Trophoblast cell (in vitro differentiated cells and primary cell): ENCODE data around the gene KCNIP4.
A peak's percentile ranks its signal among the peaks of the same experiment; 100 is the strongest.

ENCODE experiments used
- DNase-seq, 2 donors: peaks; one replicate each; pipeline ENCODE4 v3.0.0-alpha.2; 2016
- H2AFZ ChIP-seq: 2 replicates; pipeline ENCODE4 v1.6.1; 2013; ENCODE audit warnings: low read length, moderate library complexity, mild to moderate bottlenecking; ENCODE audit not compliant: insufficient read depth, poor library complexity
- H2AK5ac ChIP-seq: 2 replicates; pipeline ENCODE4 v1.6.1; 2013; ENCODE audit warnings: mild to moderate bottlenecking, low read length
- H2BK120ac ChIP-seq: 2 replicates; pipeline ENCODE4 v1.6.1; 2013; ENCODE audit warnings: low read length, mild to moderate bottlenecking, moderate library complexity; ENCODE audit not compliant: insufficient read depth, poor library complexity
- H2BK12ac ChIP-seq: 2 replicates; pipeline ENCODE4 v1.6.1; 2013; ENCODE audit warnings: mild to moderate bottlenecking, low read length, moderate library complexity
- H2BK5ac ChIP-seq: 2 replicates; pipeline ENCODE4 v1.6.1; 2013; ENCODE audit warnings: low read length, low read depth, moderate library complexity, mild to moderate bottlenecking; ENCODE audit not compliant: poor library complexity
- H3K14ac ChIP-seq: 2 replicates; pipeline ENCODE4 v1.6.1; 2013; ENCODE audit warnings: mild to moderate bottlenecking, low read length
- H3K18ac ChIP-seq: 2 replicates; pipeline ENCODE4 v1.6.1; 2013; ENCODE audit warnings: mild to moderate bottlenecking, low read length
- H3K23ac ChIP-seq: 2 replicates; pipeline ENCODE4 v1.6.1; 2013; ENCODE audit warnings: low read length
- H3K27ac ChIP-seq: 2 replicates; pipeline ENCODE4 v1.5.1; 2013; ENCODE audit warnings: low read depth, mild to moderate bottlenecking, inconsistent platforms, low read length, moderate library complexity
- H3K27me3 ChIP-seq: 2 replicates; pipeline ENCODE4 v1.6.1; 2013; ENCODE audit warnings: inconsistent platforms, mild to moderate bottlenecking, low read length, moderate library complexity; ENCODE audit not compliant: insufficient read depth
- H3K36me3 ChIP-seq, 2 experiments: 1 replicate in 1 of 2; 2 replicates in 1 of 2; pipeline ENCODE4 v1.6.1; 2013; ENCODE audit warnings: low read length in 2 of 2, mild to moderate bottlenecking in 2 of 2, moderate library complexity in 1 of 2; ENCODE audit not compliant: insufficient read depth in 2 of 2, control insufficient read depth in 1 of 2
- H3K4ac ChIP-seq: 2 replicates; pipeline ENCODE4 v1.6.1; 2013; ENCODE audit warnings: low read depth, mild to moderate bottlenecking, low read length, moderate library complexity
- H3K4me1 ChIP-seq, 2 experiments: 1 replicate in 1 of 2; 2 replicates in 1 of 2; pipeline ENCODE4 v1.6.1; 2013; ENCODE audit warnings: low read length in 2 of 2, mild to moderate bottlenecking in 2 of 2, moderate library complexity in 1 of 2; ENCODE audit not compliant: insufficient read depth in 2 of 2, control insufficient read depth in 1 of 2
- H3K4me2 ChIP-seq: 2 replicates; pipeline ENCODE4 v1.6.1; 2013; ENCODE audit warnings: inconsistent platforms, mild to moderate bottlenecking, low read length, moderate library complexity
- H3K4me3 ChIP-seq: 2 replicates; pipeline ENCODE4 v1.5.1; 2013; ENCODE audit warnings: mild to moderate bottlenecking, low read depth, low read length, inconsistent platforms
- H3K79me1 ChIP-seq: one replicate; pipeline ENCODE4 v1.6.1; 2013; ENCODE audit warnings: low read length
- H3K79me2 ChIP-seq: 2 replicates; pipeline ENCODE4 v1.6.1; 2013; ENCODE audit warnings: low read length, mild to moderate bottlenecking; ENCODE audit not compliant: control insufficient read depth, insufficient read depth, poor library complexity
- H3K9ac ChIP-seq: 2 replicates; pipeline ENCODE4 v1.6.1; 2013; ENCODE audit warnings: mild to moderate bottlenecking, low read length
- H3K9me3 ChIP-seq: 2 replicates; pipeline ENCODE4 v1.6.1; 2013; ENCODE audit warnings: low read depth, mild to moderate bottlenecking, control low read depth, inconsistent platforms, low read length; ENCODE audit not compliant: insufficient read depth
- H4K12ac ChIP-seq: 2 replicates; pipeline ENCODE4 v1.6.1; 2013; ENCODE audit warnings: low read depth, mild to moderate bottlenecking, low read length, moderate library complexity
- H4K8ac ChIP-seq: 2 replicates; pipeline ENCODE4 v1.6.1; 2013; ENCODE audit warnings: low read depth, mild to moderate bottlenecking, low read length, moderate library complexity
- H4K91ac ChIP-seq: one replicate; pipeline ENCODE4 v1.6.1; 2013; ENCODE audit warnings: low read depth, mild to moderate bottlenecking, low read length, moderate library complexity
- WGBS: extraction: QIAGEN DNeasy Blood & Tissue Kit; methylation state at CpG from one replicate; pipeline ENCODE4 v1.1.7; 2013; ENCODE audit warnings: missing lambda C conversion rate; ENCODE audit not compliant: insufficient read length, insufficient coverage; ENCODE audit errors: extremely low coverage; 5-methylcytosine and 5-hydroxymethylcytosine counted together

The KCNIP4 gene

DNA sequence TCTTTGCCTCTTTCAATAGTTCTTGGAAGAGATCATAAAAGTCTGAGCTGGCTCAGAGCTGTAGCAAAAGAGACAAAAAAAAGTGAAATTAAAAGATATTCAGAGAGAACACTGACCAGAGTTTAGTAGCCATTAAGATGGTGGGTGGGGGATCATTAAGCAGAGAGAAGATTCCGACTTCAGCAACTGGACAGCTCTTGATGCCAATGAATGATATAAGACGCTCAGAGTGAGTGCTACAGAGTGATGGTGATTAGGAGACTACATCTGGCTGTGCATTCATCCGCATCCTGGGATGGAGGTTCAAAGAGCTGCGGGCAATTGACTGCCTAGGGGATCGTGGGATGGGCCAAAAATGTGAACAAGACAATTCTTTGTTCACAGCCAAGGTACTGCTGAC is 1069.8 kb downstream of the KCNIP4 start:
- Histone ChIP-seq H3K9ac (no peak overlapping the region), H3K9me3 (no peaks in the 10 kb centered on the region), H3K79me2 (no peaks in the 10 kb centered on the region), H4K8ac (no peak overlapping the region), H3K4me3 (no peak overlapping the region), H2AFZ (no peak overlapping the region), H3K36me3 (no peaks in the 10 kb centered on the region), H4K12ac (no peak overlapping the region), H3K27me3 (no peaks in the 10 kb centered on the region), H2AK5ac (no peak overlapping the region), H3K4ac (no peak overlapping the region), H2BK12ac (no peak overlapping the region), H2BK5ac (no peak overlapping the region), H3K27ac (no peak overlapping the region), H3K79me1 (no peaks in the 10 kb centered on the region), H3K14ac (no peak overlapping the region), H3K18ac (no peak overlapping the region), H3K23ac (no peak overlapping the region), H3K4me1 (no peaks in the 10 kb centered on the region), H3K4me2 (no peak overlapping the region), H4K91ac (no peak overlapping the region), H2BK120ac (no peak overlapping the region)
- DNase-seq: no peak
- WGBS: no CpG with 5 or more reads among the region's 5 CpGs

DNA sequence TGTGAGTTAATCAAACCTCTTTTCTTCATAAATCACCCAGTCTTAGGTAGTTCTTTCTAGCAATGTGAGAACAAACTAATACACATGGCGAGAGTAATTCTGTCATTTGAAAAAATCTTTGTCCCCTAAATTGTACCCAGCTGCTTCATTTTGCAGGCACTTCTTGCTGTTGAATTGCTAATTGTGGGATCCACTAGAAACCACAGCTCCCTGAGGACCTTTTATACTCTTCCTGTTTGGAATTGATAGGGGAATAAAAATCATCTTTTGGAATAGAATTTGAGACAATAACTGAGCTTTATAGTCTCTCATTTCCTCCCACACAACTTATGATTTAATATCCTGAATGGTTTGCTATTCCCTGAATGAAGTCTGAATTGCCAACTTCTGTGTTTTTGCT is 1078.1 kb downstream of the KCNIP4 start:
- Histone ChIP-seq H3K79me2 (no peaks in the 10 kb centered on the region), H3K23ac (no peak overlapping the region), H2BK5ac (no peak overlapping the region), H3K4me2 (no peak overlapping the region), H3K4me3 (no peak overlapping the region), H3K27me3 (no peaks in the 10 kb centered on the region), H2AK5ac (no peak overlapping the region), H3K14ac (no peak overlapping the region), H3K79me1 (peaks cover 2% of the 10 kb centered on the region), H3K9ac (no peak overlapping the region), H3K27ac (no peak overlapping the region), H2BK120ac (no peak overlapping the region), H3K4ac (no peak overlapping the region), H3K9me3 (no peaks in the 10 kb centered on the region), H4K91ac (no peak overlapping the region), H2BK12ac (no peak overlapping the region), H2AFZ (no peak overlapping the region), H4K8ac (no peak overlapping the region), H4K12ac (no peak overlapping the region), H3K4me1 (no peaks in the 10 kb centered on the region), H3K36me3 (no peaks in the 10 kb centered on the region), H3K18ac (no peak overlapping the region)
- no CpG with 5 or more reads among the region's 1 CpG for WGBS
- no peak for DNase-seq

DNA sequence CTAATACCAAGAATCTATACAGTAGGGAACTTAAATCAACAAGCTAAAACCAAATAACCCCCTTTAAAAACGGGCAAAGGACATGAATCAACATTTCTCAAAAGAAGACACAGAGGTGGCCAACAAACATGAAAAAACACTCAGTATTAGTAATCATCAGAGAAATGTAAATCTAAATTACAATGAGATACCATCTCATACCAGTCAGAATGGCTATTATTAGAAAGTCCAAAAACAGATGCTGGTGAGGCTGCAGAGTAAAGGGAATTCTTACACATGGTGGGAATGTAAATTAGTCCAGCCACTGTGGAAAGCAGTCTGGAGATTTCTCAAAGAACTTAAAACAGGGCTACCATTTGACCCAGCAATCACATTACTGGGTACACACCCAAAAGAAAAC is 1080.5 kb downstream of the KCNIP4 start:
- Histone ChIP-seq H2BK120ac (no peak overlapping the region), H3K79me2 (no peaks in the 10 kb centered on the region), H2BK5ac (no peak overlapping the region), H3K4me2 (no peak overlapping the region), H3K4me3 (no peak overlapping the region), H3K27ac (no peak overlapping the region), H3K79me1 (peaks cover 2% of the 10 kb centered on the region), H3K18ac (no peak overlapping the region), H2AFZ (no peak overlapping the region), H2AK5ac (no peak overlapping the region), H3K36me3 (no peaks in the 10 kb centered on the region), H4K12ac (no peak overlapping the region), H3K23ac (no peak overlapping the region), H2BK12ac (no peak overlapping the region), H4K91ac (no peak overlapping the region), H3K4ac (no peak overlapping the region), H3K9me3 (no peaks in the 10 kb centered on the region), H3K14ac (no peak overlapping the region), H3K9ac (no peak overlapping the region), H4K8ac (no peak overlapping the region), H3K27me3 (no peaks in the 10 kb centered on the region), H3K4me1 (no peaks in the 10 kb centered on the region)
- WGBS: no CpG with 5 or more reads among the region's 1 CpG
- DNase-seq: peak in 1 of 2 donors; percentile 25

DNA sequence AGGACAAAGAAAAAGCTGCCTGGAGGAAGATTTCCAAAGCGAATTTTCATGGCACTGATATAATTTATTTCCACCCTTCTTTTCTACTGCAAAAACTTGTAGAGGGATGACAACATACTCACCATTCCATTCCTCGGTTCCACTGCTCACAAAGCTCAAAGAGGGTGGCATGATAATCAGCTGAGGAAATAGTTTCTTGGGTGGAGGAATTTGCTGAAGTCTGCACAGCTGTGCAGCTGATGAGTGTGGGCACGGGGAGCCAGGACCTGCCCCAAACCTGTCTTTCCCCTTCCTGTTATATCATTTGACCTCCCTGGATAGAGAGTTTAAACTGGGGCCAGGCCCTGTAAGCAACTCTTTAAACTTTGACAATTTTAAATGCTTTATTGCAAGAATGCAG is 1087.7 kb downstream of the KCNIP4 start:
- Histone ChIP-seq H4K91ac (no peak overlapping the region), H3K4me2 (no peak overlapping the region), H3K79me2 (no peaks in the 10 kb centered on the region), H2AFZ (no peak overlapping the region), H3K36me3 (no peaks in the 10 kb centered on the region), H3K18ac (no peak overlapping the region), H3K27me3 (no peaks in the 10 kb centered on the region), H3K27ac (no peak overlapping the region), H3K4ac (no peak overlapping the region), H3K4me1 (peaks cover 0 to 8% of the 10 kb centered on the region in 2 experiments), H4K12ac (no peak overlapping the region), H3K9me3 (no peaks in the 10 kb centered on the region), H3K9ac (no peak overlapping the region), H2BK5ac (no peak overlapping the region), H3K4me3 (no peak overlapping the region), H3K23ac (no peak overlapping the region), H2BK12ac (peak overlapping the region; percentile 43), H4K8ac (no peak overlapping the region), H2AK5ac (no peak overlapping the region), H3K79me1 (peaks cover 16% of the 10 kb centered on the region), H3K14ac (no peak overlapping the region), H2BK120ac (no peak overlapping the region)
- peak in 1 of 2 donors; percentile 34 for DNase-seq
- whole genome bisulfite sequencing: no CpG with 5 or more reads among the region's 3 CpGs
